ENCODE data around the gene ATXN7.

DNA sequence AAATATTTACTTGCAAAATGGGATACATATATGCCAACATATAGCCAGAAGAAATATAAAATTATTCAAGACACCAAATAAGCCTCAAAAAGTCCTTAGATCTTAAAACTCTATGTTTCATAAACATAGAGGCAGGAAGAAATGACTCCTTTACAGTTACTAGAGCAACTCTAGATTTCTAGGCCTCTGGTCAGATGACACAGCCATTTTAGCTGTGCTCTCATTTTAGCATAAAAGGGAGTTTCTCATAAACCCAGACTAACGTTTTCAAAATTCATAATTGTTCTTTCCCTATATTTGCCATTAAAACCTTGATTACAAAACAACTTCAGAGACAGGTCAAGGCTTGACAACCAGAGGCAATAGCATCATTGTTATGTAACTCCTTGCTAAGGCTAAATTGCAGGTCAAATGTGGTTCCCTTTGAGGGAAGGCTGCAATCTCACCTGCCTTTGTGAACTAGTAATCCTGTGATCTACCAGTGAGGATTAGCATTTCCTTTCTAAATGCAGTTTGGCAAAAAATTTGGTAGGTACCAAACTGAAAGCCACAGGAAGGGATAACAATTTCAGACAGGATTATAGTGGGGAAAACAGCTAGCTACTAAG is 8.2 kb upstream of the ATXN7 start:
- TF ChIP-seq, protein P1, sequence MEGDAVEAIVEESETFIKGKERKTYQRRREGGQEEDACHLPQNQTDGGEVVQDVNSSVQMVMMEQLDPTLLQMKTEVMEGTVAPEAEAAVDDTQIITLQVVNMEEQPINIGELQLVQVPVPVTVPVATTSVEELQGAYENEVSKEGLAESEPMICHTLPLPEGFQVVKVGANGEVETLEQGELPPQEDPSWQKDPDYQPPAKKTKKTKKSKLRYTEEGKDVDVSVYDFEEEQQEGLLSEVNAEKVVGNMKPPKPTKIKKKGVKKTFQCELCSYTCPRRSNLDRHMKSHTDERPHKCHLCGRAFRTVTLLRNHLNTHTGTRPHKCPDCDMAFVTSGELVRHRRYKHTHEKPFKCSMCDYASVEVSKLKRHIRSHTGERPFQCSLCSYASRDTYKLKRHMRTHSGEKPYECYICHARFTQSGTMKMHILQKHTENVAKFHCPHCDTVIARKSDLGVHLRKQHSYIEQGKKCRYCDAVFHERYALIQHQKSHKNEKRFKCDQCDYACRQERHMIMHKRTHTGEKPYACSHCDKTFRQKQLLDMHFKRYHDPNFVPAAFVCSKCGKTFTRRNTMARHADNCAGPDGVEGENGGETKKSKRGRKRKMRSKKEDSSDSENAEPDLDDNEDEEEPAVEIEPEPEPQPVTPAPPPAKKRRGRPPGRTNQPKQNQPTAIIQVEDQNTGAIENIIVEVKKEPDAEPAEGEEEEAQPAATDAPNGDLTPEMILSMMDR (IDR thresholded peaks at IDR 0.05; ENCODE audit: low read depth, low read length, missing input control) = no peak
- no peak for TF ChIP-seq GABPA (IDR thresholded peaks at IDR 0.05 in 1 of 2, conservative IDR thresholded peaks at IDR 0.05 in 1 of 2)
- TF ChIP-seq, protein P2, sequence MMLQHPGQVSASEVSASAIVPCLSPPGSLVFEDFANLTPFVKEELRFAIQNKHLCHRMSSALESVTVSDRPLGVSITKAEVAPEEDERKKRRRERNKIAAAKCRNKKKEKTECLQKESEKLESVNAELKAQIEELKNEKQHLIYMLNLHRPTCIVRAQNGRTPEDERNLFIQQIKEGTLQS (IDR thresholded peaks at IDR 0.05) = no peak

Data from liver (tissue), 3 donors.